ENCODE results near the gene TMEM33.

DNA sequence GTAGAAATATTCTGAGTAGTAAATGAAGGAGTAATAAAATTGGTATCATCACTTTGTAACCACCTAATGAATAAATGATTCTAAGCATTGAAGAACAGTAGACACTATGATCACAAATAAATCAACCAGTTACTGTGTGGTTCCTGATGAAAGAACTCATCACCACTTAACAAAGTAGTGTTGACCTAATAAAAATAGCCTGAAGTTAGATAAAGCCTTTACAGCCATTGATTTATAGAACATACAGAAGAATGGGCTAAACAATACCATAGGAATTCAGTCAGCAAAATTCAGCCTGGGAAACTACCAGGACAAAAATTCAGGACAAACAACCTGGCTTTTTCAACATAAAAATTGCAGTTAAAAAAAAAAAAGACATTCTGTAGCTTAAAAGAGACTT, 64.1 kb downstream of the TMEM33 start:
- TF ChIP-seq, protein P1, sequence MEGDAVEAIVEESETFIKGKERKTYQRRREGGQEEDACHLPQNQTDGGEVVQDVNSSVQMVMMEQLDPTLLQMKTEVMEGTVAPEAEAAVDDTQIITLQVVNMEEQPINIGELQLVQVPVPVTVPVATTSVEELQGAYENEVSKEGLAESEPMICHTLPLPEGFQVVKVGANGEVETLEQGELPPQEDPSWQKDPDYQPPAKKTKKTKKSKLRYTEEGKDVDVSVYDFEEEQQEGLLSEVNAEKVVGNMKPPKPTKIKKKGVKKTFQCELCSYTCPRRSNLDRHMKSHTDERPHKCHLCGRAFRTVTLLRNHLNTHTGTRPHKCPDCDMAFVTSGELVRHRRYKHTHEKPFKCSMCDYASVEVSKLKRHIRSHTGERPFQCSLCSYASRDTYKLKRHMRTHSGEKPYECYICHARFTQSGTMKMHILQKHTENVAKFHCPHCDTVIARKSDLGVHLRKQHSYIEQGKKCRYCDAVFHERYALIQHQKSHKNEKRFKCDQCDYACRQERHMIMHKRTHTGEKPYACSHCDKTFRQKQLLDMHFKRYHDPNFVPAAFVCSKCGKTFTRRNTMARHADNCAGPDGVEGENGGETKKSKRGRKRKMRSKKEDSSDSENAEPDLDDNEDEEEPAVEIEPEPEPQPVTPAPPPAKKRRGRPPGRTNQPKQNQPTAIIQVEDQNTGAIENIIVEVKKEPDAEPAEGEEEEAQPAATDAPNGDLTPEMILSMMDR (IDR thresholded peaks at IDR 0.05), result no peak
- TF ChIP-seq, protein P2, sequence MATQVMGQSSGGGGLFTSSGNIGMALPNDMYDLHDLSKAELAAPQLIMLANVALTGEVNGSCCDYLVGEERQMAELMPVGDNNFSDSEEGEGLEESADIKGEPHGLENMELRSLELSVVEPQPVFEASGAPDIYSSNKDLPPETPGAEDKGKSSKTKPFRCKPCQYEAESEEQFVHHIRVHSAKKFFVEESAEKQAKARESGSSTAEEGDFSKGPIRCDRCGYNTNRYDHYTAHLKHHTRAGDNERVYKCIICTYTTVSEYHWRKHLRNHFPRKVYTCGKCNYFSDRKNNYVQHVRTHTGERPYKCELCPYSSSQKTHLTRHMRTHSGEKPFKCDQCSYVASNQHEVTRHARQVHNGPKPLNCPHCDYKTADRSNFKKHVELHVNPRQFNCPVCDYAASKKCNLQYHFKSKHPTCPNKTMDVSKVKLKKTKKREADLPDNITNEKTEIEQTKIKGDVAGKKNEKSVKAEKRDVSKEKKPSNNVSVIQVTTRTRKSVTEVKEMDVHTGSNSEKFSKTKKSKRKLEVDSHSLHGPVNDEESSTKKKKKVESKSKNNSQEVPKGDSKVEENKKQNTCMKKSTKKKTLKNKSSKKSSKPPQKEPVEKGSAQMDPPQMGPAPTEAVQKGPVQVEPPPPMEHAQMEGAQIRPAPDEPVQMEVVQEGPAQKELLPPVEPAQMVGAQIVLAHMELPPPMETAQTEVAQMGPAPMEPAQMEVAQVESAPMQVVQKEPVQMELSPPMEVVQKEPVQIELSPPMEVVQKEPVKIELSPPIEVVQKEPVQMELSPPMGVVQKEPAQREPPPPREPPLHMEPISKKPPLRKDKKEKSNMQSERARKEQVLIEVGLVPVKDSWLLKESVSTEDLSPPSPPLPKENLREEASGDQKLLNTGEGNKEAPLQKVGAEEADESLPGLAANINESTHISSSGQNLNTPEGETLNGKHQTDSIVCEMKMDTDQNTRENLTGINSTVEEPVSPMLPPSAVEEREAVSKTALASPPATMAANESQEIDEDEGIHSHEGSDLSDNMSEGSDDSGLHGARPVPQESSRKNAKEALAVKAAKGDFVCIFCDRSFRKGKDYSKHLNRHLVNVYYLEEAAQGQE (IDR thresholded peaks at IDR 0.05; ENCODE audit: insufficient read depth in 1 of 2, low read depth in 2 of 2, low read length in 1 of 2), result no peak
- TF ChIP-seq POLR2AphosphoS5 (IDR thresholded peaks at IDR 0.05; ENCODE audit: low read depth, low read length), result no peak

Measured in Panc1 (cell line).